A549 (cell line): Measurements from ENCODE around the gene PLEKHM2. TPM values are rescaled to one million over a fixed set of nuclear protein-coding genes. Genes with fewer than 3 reads are reported as not detected.

Experiments used
- ATAC-seq, 2 experiments: fragments of 200-7000 bp in 1 of 2; fragments of >200 bp in 1 of 2; cut with Nextera tagmentation in 1 of 2; cut with Tn5 transposase in 1 of 2; 3 replicates each; pipeline versions ENCODE4 v1.8.0 to v1.9.1; 2018 to 2020; ENCODE audit warnings: mild to moderate bottlenecking in 1 of 2, moderate library complexity in 1 of 2
- CTCF ChIA-PET: fragments of 300-600 bp; sonication (Branson Sonifier 250); formaldehyde crosslinking; extraction: SDS; loops from one replicate; lab custom pipeline; 2021; ENCODE audit warnings: antibody characterized with exemption, inconsistent platforms; lab: Yijun Ruan, JAX
- POLR2A ChIA-PET: fragments of 350-600 bp; formaldehyde crosslinking; extraction: SDS; loops from one replicate; lab custom pipeline; 2021; ENCODE audit warnings: antibody characterized with exemption, inconsistent platforms; lab: Yijun Ruan, JAX
- DNase-seq, 2 experiments: peaks; one replicate each; pipeline versions ENCODE4 v3.0.0 to v3.0.0-alpha.2; 2011 to 2016; ENCODE audit warnings: low read depth in 1 of 2, low spot score in 1 of 2
- FAIRE-seq: peaks from 2 replicates; lab custom pipeline; 2011; peaks lifted over from hg19 to GRCh38; lab: Jason Lieb, UNC
- H3K27ac ChIP-seq, 2 experiments: fragments of >200 bp; sonication (Bioruptor Twin); formaldehyde crosslinking; 3 replicates each; pipeline ENCODE4 v1.5.1; 2016 to 2017
- H3K4me1 ChIP-seq: fragments of >200 bp; sonication (Bioruptor Twin); formaldehyde crosslinking; 3 replicates; pipeline ENCODE4 v1.6.1; 2016
- H3K4me2 ChIP-seq: fragments of >200 bp; sonication (Bioruptor Twin); formaldehyde crosslinking; 3 replicates; pipeline ENCODE4 v1.6.1; 2016
- H3K4me3 ChIP-seq: fragments of >200 bp; sonication (Bioruptor Twin); formaldehyde crosslinking; 3 replicates; pipeline ENCODE4 v1.5.1; 2016
- H3K9me3 ChIP-seq: fragments of >200 bp; sonication (Bioruptor Twin); formaldehyde crosslinking; 3 replicates; pipeline ENCODE4 v1.6.1; 2016
- CBX2 ChIP-seq: fragments of 200-600 bp; sonication (generic); IDR thresholded peaks from 2 replicates; pipeline ENCODE4 v1.6.1; 2016; ENCODE audit warnings: low read depth, mild to moderate bottlenecking, borderline replicate concordance
- CEBPB ChIP-seq, 2 experiments: fragments of >200 bp in 1 of 2; sonication (Bioruptor Twin) in 1 of 2; formaldehyde crosslinking in 1 of 2; IDR thresholded peaks; 2 replicates each; pipeline ENCODE4 v1.6.1; 2012 to 2016
- CHD4 ChIP-seq: fragments of 200-600 bp; sonication (generic); IDR thresholded peaks from 2 replicates; pipeline ENCODE4 v1.6.1; 2016; ENCODE audit warnings: antibody characterized with exemption, mild to moderate bottlenecking, borderline replicate concordance
- CTCF ChIP-seq: fragments of >200 bp; sonication (Bioruptor Twin); formaldehyde crosslinking; IDR thresholded peaks from 3 replicates; pipeline ENCODE4 v1.5.1; 2016
- E2F6 ChIP-seq: IDR thresholded peaks from 2 replicates; pipeline ENCODE4 v1.6.1; 2012; ENCODE audit warnings: low read depth, borderline replicate concordance
- EHF ChIP-seq: fragments of 250-450 bp; sonication (Bioruptor Pico); IDR thresholded peaks from 2 replicates; pipeline ENCODE4 v1.5.0; 2020; ENCODE audit warnings: mild to moderate bottlenecking
- EHMT2 ChIP-seq: fragments of 200-600 bp; sonication (generic); IDR thresholded peaks from 2 replicates; pipeline ENCODE4 v1.6.1; 2016; ENCODE audit warnings: antibody characterized with exemption, low read depth, mild to moderate bottlenecking, moderate library complexity
- ESRRA ChIP-seq: fragments of 150-350 bp; IDR thresholded peaks from 2 replicates; pipeline ENCODE4 v1.6.1; 2014; ENCODE audit warnings: mild to moderate bottlenecking, low read length, borderline replicate concordance
- FOXS1 ChIP-seq: fragments of 250-450 bp; sonication (Bioruptor Pico); IDR thresholded peaks from 2 replicates; pipeline ENCODE4 v1.5.0; 2020; ENCODE audit warnings: mild to moderate bottlenecking, moderate library complexity
- HDAC2 ChIP-seq: fragments of 200-600 bp; sonication (generic); IDR thresholded peaks from 2 replicates; pipeline ENCODE4 v1.6.1; 2016
- HOXA7 ChIP-seq: fragments of 250-450 bp; sonication (Bioruptor Pico); IDR thresholded peaks from 2 replicates; pipeline ENCODE4 v1.5.0; 2020; ENCODE audit warnings: mild to moderate bottlenecking, moderate library complexity
- HOXB13 ChIP-seq: fragments of 250-450 bp; sonication (Bioruptor Pico); IDR thresholded peaks from 2 replicates; pipeline ENCODE4 v1.5.0; 2020; ENCODE audit warnings: low read depth, mild to moderate bottlenecking, moderate library complexity
- MAFK ChIP-seq: fragments of 450-650 bp; IDR thresholded peaks from 2 replicates; pipeline ENCODE4 v1.6.1; 2014; ENCODE audit not compliant: partially characterized antibody
- MAX ChIP-seq: IDR thresholded peaks from 2 replicates; pipeline ENCODE4 v1.6.1; 2012
- MYC ChIP-seq: IDR thresholded peaks from 2 replicates; pipeline ENCODE4 v1.6.1; 2012; ENCODE audit warnings: mild to moderate bottlenecking, inconsistent platforms, low read length, improper control_type of control experiment, borderline replicate concordance
- NPAS2 ChIP-seq: fragments of 250-450 bp; sonication (Bioruptor Pico); IDR thresholded peaks from 2 replicates; pipeline ENCODE4 v1.8.0; 2022; ENCODE audit warnings: mild to moderate bottlenecking, moderate library complexity, borderline replicate concordance
- PBX3 ChIP-seq: IDR thresholded peaks from 2 replicates; pipeline ENCODE4 v1.6.1; 2012
- POLR2A ChIP-seq: IDR thresholded peaks from 2 replicates; pipeline ENCODE4 v1.6.1; 2012; ENCODE audit warnings: mild to moderate bottlenecking, low read length
- RAD21 ChIP-seq, 2 experiments: fragments of >200 bp in 1 of 2; sonication (Bioruptor Twin) in 1 of 2; formaldehyde crosslinking in 1 of 2; IDR thresholded peaks in 1 of 2; conservative IDR thresholded peaks in 1 of 2; 2 replicates in 1 of 2; 3 replicates in 1 of 2; pipeline ENCODE4 v1.6.1; 2012 to 2018; ENCODE audit warnings: inconsistent platforms in 1 of 2
- RARB ChIP-seq: fragments of 250-450 bp; sonication (Bioruptor Pico); IDR thresholded peaks from 2 replicates; pipeline ENCODE4 v1.8.0; 2021; ENCODE audit warnings: mild to moderate bottlenecking, moderate library complexity
- RFX5 ChIP-seq: fragments of 450-650 bp; IDR thresholded peaks from 2 replicates; pipeline ENCODE4 v1.7.1; 2014; ENCODE audit warnings: antibody characterized with exemption, mild to moderate bottlenecking, moderate library complexity
- SMC3 ChIP-seq: fragments of >200 bp; sonication (Bioruptor Twin); formaldehyde crosslinking; IDR thresholded peaks from 3 replicates; pipeline ENCODE4 v1.6.1; 2018; ENCODE audit warnings: inconsistent platforms
- SREBF2 ChIP-seq: fragments of 450-650 bp; IDR thresholded peaks from 2 replicates; pipeline ENCODE4 v1.6.1; 2014; ENCODE audit warnings: mild to moderate bottlenecking, moderate library complexity
- TFCP2L1 ChIP-seq: fragments of 250-450 bp; sonication (Bioruptor Pico); IDR thresholded peaks from 2 replicates; pipeline ENCODE4 v1.5.0; 2021; ENCODE audit warnings: mild to moderate bottlenecking
- ZC3H11A ChIP-seq: fragments of 450-650 bp; IDR thresholded peaks from 2 replicates; pipeline ENCODE4 v1.6.1; 2014; ENCODE audit warnings: antibody characterized with exemption, mild to moderate bottlenecking
- WGBS: methylation state at CpG from one replicate; pipeline ENCODE4 v1.1.6; 2017; ENCODE audit errors: missing lambda C conversion rate; 5-methylcytosine and 5-hydroxymethylcytosine counted together
- polyA plus RNA-seq, 4 experiments: library from polyadenylated mRNA; depleted of rRNA in 3 of 4; stranded (reverse); fragments of >200 nt; fragmentation: RNase III in 1 of 4; extraction: RNeasy Plus Mini Kit Qiagen cat#74134 plus additional on column Dnase treatment in 1 of 4; gene quantifications; 2 replicates in 3 of 4; 3 replicates in 1 of 4; pipeline ENCODE4 v1.2.3, GENCODE V29; 2011 to 2017

Gene PLEKHM2
- polyA plus RNA-seq, 2 of the 4 experiments (the other 2 are of a cell fraction), result 14.7 to 21.5 TPM

GRCh38 chr1:15727424-15727823, 43.3 kb downstream of the PLEKHM2 start:
- H3K9me3 ChIP-seq, result no peaks in the 10 kb centered on the region
- WGBS, result 86% methylated on average over 11 of the region's 13 CpGs
- CTCF ChIA-PET, result no interaction called here

GRCh38 chr1:15727866-15728534, 43.9 kb downstream of the PLEKHM2 start:
- POLR2A ChIA-PET, result no interaction called here
- no peak for DNase-seq
- Histone ChIP-seq H3K4me3 (no peak overlapping the region), H3K4me2 (no peak overlapping the region), H3K4me1 (no peaks in the 10 kb centered on the region), H3K27ac (no peak overlapping the region), H3K9me3 (no peaks in the 10 kb centered on the region)
- TF ChIP-seq POLR2A (no peak), HOXB13 (no peak), EHF (no peak), NPAS2 (CRISPR knock-in tag) (no peak), RFX5 (no peak), CTCF (no peak), EHMT2 (no peak), MAX (no peak), MYC (no peak), CBX2 (no peak), E2F6 (no peak), HDAC2 (no peak)
- no peak for FAIRE-seq
- no peak for ATAC-seq
- CTCF ChIA-PET, result no interaction called here
- WGBS, result 96% methylated on average over 13 of the region's 23 CpGs

More at GRCh38 chr1:15727424-15727823, 43.3 kb downstream of the PLEKHM2 start:
- FAIRE-seq (no peak), DNase-seq (no peak), ATAC-seq (no peak)
- Histone ChIP-seq H3K4me1 (no peaks in the 10 kb centered on the region), H3K4me2 (no peak overlapping the region), H3K4me3 (no peak overlapping the region), H3K27ac (no peak overlapping the region)
- POLR2A ChIA-PET, result no interaction called here
- TF ChIP-seq PBX3, result no peak
- no peak for TF ChIP-seq EHMT2
- no peak for TF ChIP-seq RARB
- no peak for TF ChIP-seq TFCP2L1 (CRISPR knock-in tag)
- TF ChIP-seq HOXA7, result no peak
- TF ChIP-seq CEBPB (IDR thresholded peaks at IDR 0.05), result no peak
- TF ChIP-seq POLR2A, result no peak
- no peak for TF ChIP-seq FOXS1 (CRISPR knock-in tag)
- no peak for TF ChIP-seq RAD21 (conservative IDR thresholded peaks at IDR 0.05 in 1 of 2, IDR thresholded peaks at IDR 0.05 in 1 of 2)
- no peak for TF ChIP-seq ESRRA
- TF ChIP-seq SMC3, result no peak
- no peak for TF ChIP-seq SREBF2
- no peak for TF ChIP-seq ZC3H11A
- TF ChIP-seq CHD4, result no peak
- TF ChIP-seq RFX5, result no peak
- TF ChIP-seq MAFK, result no peak
- no peak for TF ChIP-seq HOXB13
